HEK293T (cell line): Measurements from ENCODE around the gene PRSS56.
"Not testable (repeated sequence)": the region's sequence is repeated elsewhere in the genome, so short reads cannot be mapped to it uniquely, and the experiment has no call there.

ENCODE experiments used
- CTCF ChIA-PET: fragments of 350-600 bp; formaldehyde crosslinking; extraction: SDS; loops from one replicate; lab custom pipeline; 2021; ENCODE audit warnings: antibody characterized with exemption, inconsistent platforms; lab: Yijun Ruan, JAX
- POLR2A ChIA-PET: fragments of 350-600 bp; formaldehyde crosslinking; extraction: SDS; loops from one replicate; lab custom pipeline; 2020; ENCODE audit warnings: antibody characterized with exemption, inconsistent platforms; lab: Yijun Ruan, JAX
- DNase-seq: peaks from one replicate; pipeline ENCODE4 v3.0.0; 2012; ENCODE audit warnings: mixed read lengths; ENCODE audit errors: extremely low spot score
- ARNT ChIP-seq: fragments of 450-650 bp; IDR thresholded peaks from 2 replicates; pipeline ENCODE4 v1.6.1; 2017; ENCODE audit warnings: mild to moderate bottlenecking
- BHLHE40 ChIP-seq: fragments of 450-650 bp; IDR thresholded peaks from 2 replicates; pipeline ENCODE4 v1.6.1; 2016; ENCODE audit warnings: mild to moderate bottlenecking, moderate library complexity, borderline replicate concordance
- CTBP1 ChIP-seq: fragments of 450-650 bp; IDR thresholded peaks from 2 replicates; pipeline ENCODE4 v1.6.1; 2016; ENCODE audit warnings: borderline replicate concordance
- ELF4 ChIP-seq: fragments of 450-650 bp; IDR thresholded peaks from 2 replicates; pipeline ENCODE4 v1.6.1; 2017; ENCODE audit warnings: antibody characterized with exemption
- FOXA1 ChIP-seq: fragments of 450-650 bp; IDR thresholded peaks from 2 replicates; pipeline ENCODE4 v1.6.1; 2016; ENCODE audit warnings: mild to moderate bottlenecking
- FOXK2 ChIP-seq: fragments of 450-650 bp; IDR thresholded peaks from 2 replicates; pipeline ENCODE4 v1.6.1; 2016; ENCODE audit warnings: mild to moderate bottlenecking
- FOXM1 ChIP-seq: fragments of 450-650 bp; IDR thresholded peaks from 2 replicates; pipeline ENCODE4 v1.6.1; 2017; ENCODE audit warnings: mild to moderate bottlenecking, borderline replicate concordance
- HDGF ChIP-seq: fragments of 450-650 bp; IDR thresholded peaks from 2 replicates; pipeline ENCODE4 v1.6.1; 2017; ENCODE audit warnings: antibody characterized with exemption, borderline replicate concordance
- L3MBTL2 ChIP-seq: fragments of 450-650 bp; conservative IDR thresholded peaks from 2 replicates; pipeline ENCODE4 v1.6.1; 2016; ENCODE audit warnings: mild to moderate bottlenecking
- LEF1 ChIP-seq: fragments of 450-650 bp; IDR thresholded peaks from 2 replicates; pipeline ENCODE4 v1.6.1; 2017; ENCODE audit warnings: mild to moderate bottlenecking, borderline replicate concordance
- NFRKB ChIP-seq: fragments of 450-650 bp; IDR thresholded peaks from 2 replicates; pipeline ENCODE4 v1.6.1; 2016; ENCODE audit warnings: mild to moderate bottlenecking, moderate library complexity
- PKNOX1 ChIP-seq: fragments of 450-650 bp; IDR thresholded peaks from 2 replicates; pipeline ENCODE4 v1.6.1; 2016
- SP1 ChIP-seq: fragments of 450-650 bp; IDR thresholded peaks from 2 replicates; pipeline ENCODE4 v1.6.1; 2017
- SUZ12 ChIP-seq: fragments of 450-650 bp; IDR thresholded peaks from 2 replicates; pipeline ENCODE4 v1.6.1; 2016; ENCODE audit warnings: mild to moderate bottlenecking
- TARDBP ChIP-seq: fragments of 450-650 bp; IDR thresholded peaks from 2 replicates; pipeline ENCODE4 v1.6.1; 2016
- ZNF384 ChIP-seq: fragments of 450-650 bp; IDR thresholded peaks from 2 replicates; pipeline ENCODE4 v1.6.1; 2016

Gene PRSS56

DNA sequence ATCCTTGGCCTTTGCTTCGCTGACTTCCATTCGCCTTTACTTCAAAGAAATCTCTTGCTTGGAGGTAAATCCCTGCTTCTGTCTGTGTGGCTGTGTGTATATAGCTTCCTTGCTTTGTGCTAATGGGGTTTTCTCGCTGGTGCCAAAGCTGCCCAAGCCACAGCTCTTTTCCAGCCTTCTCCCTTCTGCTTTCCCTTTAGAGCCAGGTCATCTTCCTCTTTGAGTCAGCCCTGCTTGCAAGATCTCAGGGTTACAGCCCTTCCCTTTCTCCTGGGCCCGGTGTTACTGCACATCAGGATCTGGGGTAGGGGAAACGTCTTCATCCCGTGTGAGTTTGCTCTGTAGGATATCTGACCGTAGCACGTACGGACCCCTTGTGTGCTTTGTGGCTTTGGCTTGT is 49.4 kb downstream of the PRSS56 start:
- no peak for DNase-seq
- ChIA-PET CTCF (no interaction called here), POLR2A (no interaction called here)
- no peak for TF ChIP-seq NFRKB
- TF ChIP-seq FOXK2 = no peak

- DNase-seq, POLR2A ChIA-PET, CTCF ChIA-PET: not testable (repeated sequence)
These were observed 50.3 kb downstream of the PRSS56 start for GRCh38 chr2:232570481-232570880.

DNA sequence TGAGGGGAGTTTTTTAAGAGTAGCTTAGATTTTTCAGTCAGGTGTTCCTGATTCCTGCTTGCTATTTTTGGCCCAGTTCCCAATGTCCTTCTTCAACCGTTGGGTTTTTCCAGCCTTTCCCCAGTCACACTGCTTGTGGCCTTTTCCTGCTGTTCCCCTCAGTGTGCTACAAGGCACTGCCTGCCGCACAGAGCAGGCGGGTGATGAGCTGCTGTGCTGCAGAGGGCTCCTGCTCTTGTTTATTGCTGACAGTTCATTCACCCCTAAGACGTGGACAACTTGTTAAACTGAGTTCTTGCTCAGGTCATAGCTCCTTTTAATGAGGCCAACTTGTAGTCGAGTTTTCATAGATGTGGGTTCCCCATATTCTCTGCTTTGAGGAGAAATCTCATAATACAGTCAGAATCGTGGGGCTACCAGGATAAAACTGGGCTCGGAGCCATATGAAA is 50.9 kb downstream of the PRSS56 start:
- DNase-seq = no peak
- TF ChIP-seq ZNF384 = no peak
- TF ChIP-seq HDGF = no peak
- no peak for TF ChIP-seq FOXM1
- no peak for TF ChIP-seq ELF4
- TF ChIP-seq FOXK2 = no peak
- TF ChIP-seq TARDBP = no peak
- no peak for TF ChIP-seq CTBP1
- TF ChIP-seq ARNT = no peak
- TF ChIP-seq SP1 = no peak
- TF ChIP-seq NFRKB = no peak
- TF ChIP-seq BHLHE40 = no peak
- no peak for TF ChIP-seq SUZ12
- no peak for TF ChIP-seq L3MBTL2
- no peak for TF ChIP-seq PKNOX1
- no peak for TF ChIP-seq FOXA1
- no peak for TF ChIP-seq LEF1
- POLR2A ChIA-PET = no interaction called here
- CTCF ChIA-PET = no interaction called here

- DNase-seq = no peak
- TF ChIP-seq PKNOX1 = no peak
- TF ChIP-seq CTBP1 = no peak
- no peak for TF ChIP-seq SUZ12
- TF ChIP-seq FOXM1 = no peak
- TF ChIP-seq LEF1 = no peak
- no peak for TF ChIP-seq TARDBP
- TF ChIP-seq NFRKB = no peak
- no peak for TF ChIP-seq ARNT
- TF ChIP-seq ELF4 = no peak
- ChIA-PET CTCF (no interaction called here), POLR2A (no interaction called here)
These were observed 52.9 kb downstream of the PRSS56 start for GRCh38 chr2:232573042-232573441.

DNA sequence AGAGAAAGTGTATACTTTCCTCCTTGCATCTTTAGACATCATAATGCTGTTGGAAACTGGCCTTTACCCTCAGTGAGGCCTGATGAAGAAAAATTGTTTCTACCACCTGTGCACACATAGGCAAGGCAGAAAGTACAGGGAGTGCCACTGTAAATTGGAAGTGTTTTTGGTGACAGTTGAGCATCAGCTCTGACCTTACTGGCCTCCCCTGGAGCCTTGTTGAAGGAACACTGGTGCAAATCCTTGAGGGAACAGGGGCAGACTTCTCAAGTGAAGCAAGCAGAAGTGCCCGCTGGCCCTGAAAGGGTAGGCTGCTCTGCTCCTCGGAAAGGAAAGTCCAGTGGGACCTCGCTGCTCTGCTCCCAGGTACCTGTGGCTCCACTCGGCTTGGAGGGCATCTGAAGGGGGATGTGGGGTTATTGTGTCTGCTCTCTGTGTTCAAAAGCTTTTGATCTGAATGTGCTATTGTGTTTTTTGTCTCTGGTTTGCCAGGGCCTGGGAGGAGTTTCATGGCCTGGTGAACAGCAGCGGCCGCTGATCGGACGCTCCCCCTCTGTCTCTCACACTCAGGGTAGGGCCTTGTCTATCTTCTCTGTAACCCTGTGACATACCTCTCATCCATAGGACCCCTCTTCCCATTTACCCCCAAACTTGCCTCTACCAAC is 53.7 kb downstream of the PRSS56 start:
- CTCF ChIA-PET = no interaction called here
- no peak for DNase-seq
- TF ChIP-seq L3MBTL2 (no peak), FOXA1 (no peak), BHLHE40 (no peak), ELF4 (no peak), SP1 (no peak)
- POLR2A ChIA-PET = no interaction called here

DNA sequence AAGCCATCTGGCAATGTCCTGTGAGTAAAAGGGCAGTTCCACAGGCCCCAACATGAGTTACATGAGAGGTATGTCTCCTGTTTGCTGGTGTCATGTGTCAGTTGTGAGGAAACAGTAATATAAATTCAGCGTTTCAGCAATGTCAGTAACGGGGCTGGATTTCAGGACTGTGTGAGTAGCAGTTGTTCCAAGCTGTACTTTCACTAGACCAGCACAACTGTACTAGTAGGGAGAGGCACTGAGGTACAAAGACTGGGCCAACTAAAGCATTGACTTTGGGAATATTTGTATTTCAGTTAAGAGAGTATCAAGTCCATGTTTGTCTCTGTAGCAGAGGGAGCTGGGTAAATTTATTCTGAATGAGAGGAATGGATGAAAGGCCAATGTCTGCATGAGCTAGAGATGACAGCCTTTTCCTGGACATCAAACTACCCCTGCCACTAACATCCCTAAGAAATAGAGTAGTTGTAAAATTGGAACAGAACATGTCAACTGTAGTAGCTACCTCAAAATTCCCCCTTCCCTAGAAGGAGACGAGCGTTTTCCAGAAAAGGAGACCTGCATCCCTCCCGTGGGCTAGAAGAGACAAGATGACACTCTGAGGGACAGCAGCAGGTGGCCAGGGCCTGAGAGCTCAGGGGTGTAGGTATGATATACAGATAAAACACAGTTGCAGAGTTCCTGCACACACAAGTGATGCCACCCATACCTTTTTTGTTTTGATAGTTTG is 54.7 kb downstream of the PRSS56 start:
- TF ChIP-seq BHLHE40 (no peak), FOXA1 (no peak), PKNOX1 (no peak), SP1 (no peak), L3MBTL2 (no peak), ZNF384 (no peak), TARDBP (no peak), CTBP1 (no peak), LEF1 (no peak), SUZ12 (no peak), NFRKB (no peak), FOXK2 (no peak), FOXM1 (no peak), HDGF (no peak), ARNT (no peak), ELF4 (no peak)
- ChIA-PET CTCF (no interaction called here), POLR2A (interaction anchor here (1.2 kb wide), 1 partner anchor 24 kb away, joined by 7 read pairs; the partner anchor contains the start of genes EIF4E2 and TIGD1)
- DNase-seq = no peak
